ENCODE results near the gene KNL1. TPM values are rescaled to one million over a fixed set of nuclear protein-coding genes. Genes with fewer than 3 reads are reported as not detected.

Gene KNL1
- total and polyA plus RNA-seq, 9 donors: 8.7 to 16.9 (median 10.0) TPM

DNA sequence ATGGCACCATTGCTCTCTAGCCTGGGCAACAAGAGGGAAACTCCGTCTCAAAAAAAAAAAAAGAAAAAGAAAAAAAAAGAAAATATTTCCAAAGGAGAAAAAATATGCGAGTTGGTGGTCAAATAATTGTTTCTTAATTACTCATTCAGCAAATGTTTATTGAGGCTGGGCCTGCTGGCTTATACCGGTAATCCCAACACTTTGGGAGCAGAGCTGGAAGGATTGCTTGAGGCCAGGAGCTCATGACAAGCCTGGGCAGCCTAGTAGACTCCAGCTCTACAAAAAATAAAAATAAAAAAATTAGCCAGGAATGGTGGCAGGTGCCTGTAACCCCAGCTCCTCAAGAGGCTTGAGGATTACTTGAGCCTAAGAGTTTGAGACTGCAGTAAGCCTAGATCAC is 4.1 kb downstream of the KNL1 start:
- no peak overlapping the region for H3K4me3 ChIP-seq (ENCODE audit: low read length)
- no peaks in the 10 kb centered on the region for H3K9me3 ChIP-seq (replicated peaks; ENCODE audit: control insufficient read depth, low read depth, low read length)
- DNase-seq: no peak
- WGBS (ENCODE audit: insufficient coverage): no CpG with 5 or more reads among the region's 3 CpGs
- no peak overlapping the region for H3K27ac ChIP-seq (ENCODE audit: low read length)
- no peaks in the 10 kb centered on the region for H3K4me1 ChIP-seq (ENCODE audit: control insufficient read depth, insufficient read depth, low read length)
- no peaks in the 10 kb centered on the region for H3K27me3 ChIP-seq (ENCODE audit: control insufficient read depth, insufficient read depth, low read length)
- no peaks in the 10 kb centered on the region for H3K36me3 ChIP-seq (ENCODE audit: control insufficient read depth, insufficient read depth, low read length)

DNA sequence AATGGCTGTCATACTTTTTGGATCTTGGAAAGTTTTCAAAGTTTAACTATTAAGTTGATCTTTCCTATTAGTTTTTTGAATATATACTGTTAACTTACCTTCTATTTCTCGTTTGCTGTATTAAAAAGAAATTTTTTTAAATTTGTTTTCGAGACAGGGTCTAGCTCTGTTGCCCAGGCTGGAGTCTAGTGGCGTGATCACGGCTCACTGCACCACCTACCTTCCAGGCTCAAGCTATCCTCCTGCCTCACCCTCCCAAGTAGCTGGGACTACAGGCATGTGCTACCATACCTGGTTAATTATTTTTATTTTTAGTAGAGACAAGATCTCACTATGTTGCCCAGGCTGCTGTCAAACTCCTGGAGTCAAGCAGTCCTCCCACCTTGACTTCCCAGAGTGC is 4.6 kb downstream of the KNL1 start:
- Histone ChIP-seq H3K27me3 (ENCODE audit: control insufficient read depth, insufficient read depth, low read length) (no peaks in the 10 kb centered on the region), H3K4me3 (ENCODE audit: low read length) (no peak overlapping the region), H3K4me1 (ENCODE audit: control insufficient read depth, insufficient read depth, low read length) (no peaks in the 10 kb centered on the region), H3K9me3 (replicated peaks; ENCODE audit: control insufficient read depth, low read depth, low read length) (no peaks in the 10 kb centered on the region), H3K27ac (ENCODE audit: low read length) (no peak overlapping the region), H3K36me3 (ENCODE audit: control insufficient read depth, insufficient read depth, low read length) (peaks cover 3% of the 10 kb centered on the region)
- WGBS (ENCODE audit: insufficient coverage): no CpG with 5 or more reads among the region's 4 CpGs
- no peak for DNase-seq

DNA sequence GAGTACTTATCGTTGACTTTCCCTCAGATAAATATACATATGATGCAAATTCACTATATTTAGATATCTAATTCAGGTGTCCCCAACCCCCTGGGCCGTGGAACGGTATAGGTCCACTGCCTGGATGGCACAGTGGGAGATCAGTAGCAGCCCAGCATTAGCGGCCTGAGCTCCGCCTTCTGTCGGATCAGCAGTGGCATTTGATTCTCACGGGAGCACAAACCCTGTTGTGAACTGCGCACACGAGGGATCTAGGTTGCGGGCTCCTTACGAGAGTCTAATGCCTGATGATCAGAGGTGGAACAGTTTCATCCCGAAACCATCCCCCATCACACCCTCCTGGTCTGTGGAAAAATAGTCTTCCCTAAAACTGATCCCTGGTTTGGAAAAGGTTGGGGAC is 6.9 kb downstream of the KNL1 start:
- 95% methylated on average over 6 of the region's 12 CpGs for WGBS (ENCODE audit: insufficient coverage)
- Histone ChIP-seq H3K36me3 (ENCODE audit: control insufficient read depth, insufficient read depth, low read length) (peaks cover 6% of the 10 kb centered on the region), H3K4me3 (ENCODE audit: low read length) (no peak overlapping the region), H3K9me3 (replicated peaks; ENCODE audit: control insufficient read depth, low read depth, low read length) (no peaks in the 10 kb centered on the region), H3K4me1 (ENCODE audit: control insufficient read depth, insufficient read depth, low read length) (no peaks in the 10 kb centered on the region), H3K27ac (ENCODE audit: low read length) (no peak overlapping the region), H3K27me3 (ENCODE audit: control insufficient read depth, insufficient read depth, low read length) (no peaks in the 10 kb centered on the region)
- DNase-seq: no peak

DNA sequence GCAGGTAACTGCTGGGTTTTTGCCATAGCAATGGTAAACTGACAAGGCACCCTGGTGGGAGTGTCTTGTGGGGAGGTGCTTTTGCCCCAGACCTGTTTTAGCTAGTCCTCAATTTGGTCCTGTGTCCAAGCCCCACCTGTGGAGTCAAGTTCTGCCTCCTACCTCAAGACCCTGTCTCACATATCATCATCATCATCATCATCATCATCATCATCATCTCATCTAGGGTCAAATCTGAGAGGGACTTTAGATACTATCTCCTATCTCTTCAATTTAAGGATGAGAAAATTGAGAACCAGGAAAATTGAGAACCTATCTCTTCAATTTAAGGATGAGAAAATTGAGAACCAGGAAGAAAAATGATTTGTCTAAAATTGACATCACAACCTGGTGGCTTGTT is 9.9 kb downstream of the KNL1 start:
- H3K4me3 ChIP-seq (ENCODE audit: low read length): no peak overlapping the region
- no peak overlapping the region for H3K27ac ChIP-seq (ENCODE audit: low read length)
- no peak for DNase-seq
- H3K9me3 ChIP-seq (replicated peaks; ENCODE audit: control insufficient read depth, low read depth, low read length): no peaks in the 10 kb centered on the region
- H3K4me1 ChIP-seq (ENCODE audit: control insufficient read depth, insufficient read depth, low read length): no peaks in the 10 kb centered on the region
- peaks cover 14% of the 10 kb centered on the region for H3K36me3 ChIP-seq (ENCODE audit: control insufficient read depth, insufficient read depth, low read length)
- H3K27me3 ChIP-seq (ENCODE audit: control insufficient read depth, insufficient read depth, low read length): no peaks in the 10 kb centered on the region

DNA sequence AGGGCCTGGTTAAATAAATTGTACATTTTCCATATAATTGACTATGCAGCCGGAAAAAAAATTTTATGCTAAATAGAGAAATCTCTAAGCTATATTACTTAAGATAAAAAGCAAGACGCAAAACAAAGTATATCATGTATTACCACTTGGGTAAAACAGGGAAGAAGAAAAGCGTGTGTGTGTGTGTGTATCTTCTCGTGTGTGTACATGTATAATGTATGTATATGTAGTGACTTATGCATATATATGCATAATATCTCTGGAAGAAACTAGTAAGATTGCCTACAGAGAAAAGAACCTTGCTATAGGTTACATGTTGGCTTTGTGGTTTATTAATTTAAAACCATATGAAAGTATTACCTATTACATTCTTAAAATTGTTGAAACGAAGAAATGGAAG is 19.0 kb downstream of the KNL1 start:
- Histone ChIP-seq H3K36me3 (ENCODE audit: control insufficient read depth, insufficient read depth, low read length) (no peaks in the 10 kb centered on the region), H3K4me1 (ENCODE audit: control insufficient read depth, insufficient read depth, low read length) (no peaks in the 10 kb centered on the region), H3K27ac (ENCODE audit: low read length) (no peak overlapping the region), H3K9me3 (replicated peaks; ENCODE audit: control insufficient read depth, low read depth, low read length) (no peaks in the 10 kb centered on the region), H3K4me3 (ENCODE audit: low read length) (no peak overlapping the region), H3K27me3 (ENCODE audit: control insufficient read depth, insufficient read depth, low read length) (no peaks in the 10 kb centered on the region)
- no peak for DNase-seq
- no CpG with 5 or more reads among the region's 5 CpGs for WGBS (ENCODE audit: insufficient coverage)

DNA sequence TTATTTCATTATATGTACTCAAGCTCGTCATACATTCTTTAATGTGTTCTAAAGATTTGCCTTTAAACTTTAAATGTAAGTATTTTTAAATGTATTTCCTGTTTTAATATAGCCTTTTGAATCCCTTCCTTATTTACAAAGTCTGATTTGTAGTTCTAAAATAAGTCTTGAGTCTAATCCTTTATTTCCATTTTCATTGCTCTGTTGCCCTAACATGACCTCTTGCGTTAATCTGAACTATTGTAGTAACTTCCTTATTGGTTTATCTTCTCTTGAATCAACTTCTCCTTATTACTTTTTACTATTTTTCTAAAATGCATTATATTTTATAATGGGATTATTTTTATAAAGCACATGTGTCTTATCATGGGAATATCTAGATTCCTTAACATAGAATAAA is 24.0 kb downstream of the KNL1 start:
- H3K36me3 ChIP-seq (ENCODE audit: control insufficient read depth, insufficient read depth, low read length): peaks cover 6% of the 10 kb centered on the region
- H3K9me3 ChIP-seq (replicated peaks; ENCODE audit: control insufficient read depth, low read depth, low read length): no peaks in the 10 kb centered on the region
- no peaks in the 10 kb centered on the region for H3K27me3 ChIP-seq (ENCODE audit: control insufficient read depth, insufficient read depth, low read length)
- no peak overlapping the region for H3K27ac ChIP-seq (ENCODE audit: low read length)
- no peaks in the 10 kb centered on the region for H3K4me1 ChIP-seq (ENCODE audit: control insufficient read depth, insufficient read depth, low read length)
- H3K4me3 ChIP-seq (ENCODE audit: low read length): no peak overlapping the region
- no CpG with 5 or more reads among the region's 2 CpGs for WGBS (ENCODE audit: insufficient coverage)
- DNase-seq: no peak

DNA sequence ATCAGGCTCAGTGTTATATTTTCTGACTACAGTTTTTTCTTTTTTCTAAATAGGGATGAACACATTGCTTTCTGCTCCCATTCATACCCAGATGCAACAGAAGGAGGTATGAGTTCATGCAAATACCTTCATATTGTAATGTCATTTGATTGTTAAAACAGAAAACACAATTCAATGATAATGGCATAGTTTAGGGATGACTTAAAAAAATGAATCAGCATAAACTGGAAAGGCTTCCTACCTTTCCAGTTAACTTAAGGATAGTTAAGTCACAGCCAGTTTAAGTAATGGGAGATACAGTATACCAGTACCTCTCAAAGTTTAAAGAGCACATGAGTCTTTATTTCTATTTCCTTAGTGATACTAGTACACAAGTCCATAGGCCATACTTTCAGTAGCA is 24.9 kb downstream of the KNL1 start:
- DNase-seq: no peak
- Histone ChIP-seq H3K27me3 (ENCODE audit: control insufficient read depth, insufficient read depth, low read length) (no peaks in the 10 kb centered on the region), H3K9me3 (replicated peaks; ENCODE audit: control insufficient read depth, low read depth, low read length) (no peaks in the 10 kb centered on the region), H3K4me1 (ENCODE audit: control insufficient read depth, insufficient read depth, low read length) (no peaks in the 10 kb centered on the region), H3K27ac (ENCODE audit: low read length) (no peak overlapping the region), H3K36me3 (ENCODE audit: control insufficient read depth, insufficient read depth, low read length) (peaks cover 6% of the 10 kb centered on the region), H3K4me3 (ENCODE audit: low read length) (no peak overlapping the region)

DNA sequence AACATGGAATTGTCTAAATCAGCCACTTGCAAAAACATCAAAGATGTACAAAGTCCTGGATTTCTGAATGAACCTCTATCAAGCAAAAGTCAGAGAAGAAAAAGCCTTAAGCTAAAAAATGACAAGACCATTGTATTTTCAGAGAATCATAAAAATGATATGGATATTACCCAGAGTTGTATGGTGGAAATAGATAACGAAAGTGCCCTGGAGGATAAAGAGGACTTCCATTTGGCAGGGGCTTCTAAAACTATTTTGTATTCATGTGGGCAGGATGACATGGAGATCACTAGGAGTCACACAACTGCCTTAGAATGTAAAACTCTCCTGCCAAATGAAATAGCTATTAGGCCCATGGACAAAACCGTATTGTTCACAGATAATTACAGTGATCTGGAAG is 29.3 kb downstream of the KNL1 start:
- H3K9me3 ChIP-seq (replicated peaks; ENCODE audit: control insufficient read depth, low read depth, low read length): no peaks in the 10 kb centered on the region
- peaks cover 6% of the 10 kb centered on the region for H3K36me3 ChIP-seq (ENCODE audit: control insufficient read depth, insufficient read depth, low read length)
- WGBS (ENCODE audit: insufficient coverage): no CpG with 5 or more reads among the region's 2 CpGs
- H3K4me3 ChIP-seq (ENCODE audit: low read length): no peak overlapping the region
- no peak overlapping the region for H3K27ac ChIP-seq (ENCODE audit: low read length)
- no peaks in the 10 kb centered on the region for H3K27me3 ChIP-seq (ENCODE audit: control insufficient read depth, insufficient read depth, low read length)
- no peaks in the 10 kb centered on the region for H3K4me1 ChIP-seq (ENCODE audit: control insufficient read depth, insufficient read depth, low read length)
- no peak for DNase-seq

DNA sequence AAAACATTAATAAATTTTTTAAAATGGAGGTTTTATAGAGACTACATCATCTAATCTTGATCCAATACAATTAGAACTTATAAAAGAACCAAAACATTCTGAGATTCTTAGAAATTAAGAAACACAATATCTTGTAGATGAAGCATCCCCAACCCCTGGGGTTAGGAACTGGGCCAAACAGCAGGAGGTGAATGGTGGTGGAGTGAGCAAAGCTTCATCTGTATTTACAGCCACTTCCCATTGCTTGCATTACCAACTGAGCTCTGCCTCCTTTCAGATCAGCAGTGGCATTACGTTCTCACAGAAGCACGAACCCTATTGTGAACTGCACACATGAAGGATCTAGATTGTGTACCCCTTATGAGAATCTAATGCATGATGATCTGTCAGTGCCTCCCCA is 36.3 kb downstream of the KNL1 start:
- Histone ChIP-seq H3K36me3 (ENCODE audit: control insufficient read depth, insufficient read depth, low read length) (peaks cover 11% of the 10 kb centered on the region), H3K27me3 (ENCODE audit: control insufficient read depth, insufficient read depth, low read length) (no peaks in the 10 kb centered on the region), H3K9me3 (replicated peaks; ENCODE audit: control insufficient read depth, low read depth, low read length) (no peaks in the 10 kb centered on the region), H3K4me1 (ENCODE audit: control insufficient read depth, insufficient read depth, low read length) (no peaks in the 10 kb centered on the region), H3K4me3 (ENCODE audit: low read length) (no peak overlapping the region), H3K27ac (ENCODE audit: low read length) (no peak overlapping the region)
- 100% methylated on average over 2 of the region's 2 CpGs for WGBS (ENCODE audit: insufficient coverage)
- no peak for DNase-seq

DNA sequence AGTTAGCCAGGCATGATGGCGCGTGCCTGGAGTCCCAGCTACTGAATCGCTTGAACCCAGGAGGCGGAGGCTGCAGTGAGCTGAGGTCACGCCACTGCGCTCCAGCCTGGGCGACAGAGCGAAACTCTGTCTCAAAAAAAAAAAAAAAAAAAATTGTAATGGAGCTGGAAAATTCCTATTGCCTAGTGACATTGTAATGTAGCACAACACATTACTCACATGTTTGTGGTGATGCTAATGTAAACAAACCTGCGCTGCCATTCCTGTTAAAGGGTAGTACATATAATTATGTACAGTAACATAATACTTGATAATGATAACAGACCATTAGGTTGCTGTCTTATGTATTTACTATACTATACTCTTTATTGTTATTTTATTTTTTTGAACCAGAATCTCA is 39.1 kb downstream of the KNL1 start:
- Histone ChIP-seq H3K9me3 (replicated peaks; ENCODE audit: control insufficient read depth, low read depth, low read length) (no peaks in the 10 kb centered on the region), H3K27me3 (ENCODE audit: control insufficient read depth, insufficient read depth, low read length) (no peaks in the 10 kb centered on the region), H3K36me3 (ENCODE audit: control insufficient read depth, insufficient read depth, low read length) (peaks cover 14% of the 10 kb centered on the region), H3K27ac (ENCODE audit: low read length) (no peak overlapping the region), H3K4me1 (ENCODE audit: control insufficient read depth, insufficient read depth, low read length) (no peaks in the 10 kb centered on the region), H3K4me3 (ENCODE audit: low read length) (no peak overlapping the region)
- DNase-seq: no peak
- no CpG with 5 or more reads among the region's 9 CpGs for WGBS (ENCODE audit: insufficient coverage)

DNA sequence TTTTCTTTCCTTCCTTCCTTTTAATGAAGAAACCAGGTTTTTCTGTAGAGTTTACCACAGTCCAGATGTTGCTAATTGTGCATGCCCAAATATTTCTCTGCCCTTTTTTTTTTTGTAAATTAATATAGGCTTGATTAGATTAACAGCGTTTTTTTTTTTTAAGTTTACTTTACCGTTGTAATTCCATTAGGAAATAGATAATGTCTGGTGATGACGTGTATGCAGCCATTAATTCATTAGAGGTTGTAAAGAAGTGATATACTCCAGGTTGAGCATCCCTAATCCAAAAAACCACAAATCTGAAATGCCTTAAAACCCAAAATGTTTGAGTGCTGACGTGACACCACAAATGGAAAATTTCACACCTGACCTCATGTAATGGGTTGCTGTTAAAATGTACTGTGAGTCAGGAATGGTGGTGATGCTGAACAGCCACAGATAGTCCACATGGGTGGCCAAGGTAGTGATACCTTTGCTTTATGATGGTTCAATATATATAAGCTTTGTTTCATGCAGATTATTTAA is 43.2 kb downstream of the KNL1 start:
- Histone ChIP-seq H3K36me3 (ENCODE audit: control insufficient read depth, insufficient read depth, low read length) (peaks cover 8% of the 10 kb centered on the region), H3K4me3 (ENCODE audit: low read length) (no peak overlapping the region), H3K9me3 (replicated peaks; ENCODE audit: control insufficient read depth, low read depth, low read length) (no peaks in the 10 kb centered on the region), H3K27me3 (ENCODE audit: control insufficient read depth, insufficient read depth, low read length) (no peaks in the 10 kb centered on the region), H3K27ac (ENCODE audit: low read length) (no peak overlapping the region), H3K4me1 (ENCODE audit: control insufficient read depth, insufficient read depth, low read length) (no peaks in the 10 kb centered on the region)
- no CpG with 5 or more reads among the region's 4 CpGs for WGBS (ENCODE audit: insufficient coverage)
- no peak for DNase-seq
